Activated naive CD8-positive, alpha-beta T cell treated with anti-CD3 and anti-CD28 coated beads for 36 hours (primary cell): ENCODE measurements around the gene SLC9A9. TPM values are rescaled to one million over a fixed set of nuclear protein-coding genes. Genes with fewer than 3 reads are reported as not detected.

Experiments
- DNase-seq: peaks from one replicate; pipeline ENCODE4 v3.0.0; 2021
- H3K27ac Mint-ChIP-seq: one replicate; pipeline ENCODE4 v1.8.0; 2022; ENCODE audit warnings: mild to moderate bottlenecking, moderate library complexity, mixed read lengths
- H3K27me3 Mint-ChIP-seq: one replicate; pipeline ENCODE4 v1.8.0; 2022; ENCODE audit warnings: mild to moderate bottlenecking, mixed read lengths
- H3K36me3 Mint-ChIP-seq: one replicate; pipeline ENCODE4 v1.8.0; 2021; ENCODE audit warnings: mild to moderate bottlenecking, mixed read lengths
- H3K4me1 Mint-ChIP-seq: one replicate; pipeline ENCODE4 v1.8.0; 2021; ENCODE audit warnings: mixed read lengths
- H3K4me3 Mint-ChIP-seq: one replicate; pipeline ENCODE4 v1.8.0; 2022; ENCODE audit warnings: mild to moderate bottlenecking, moderate library complexity, mixed read lengths
- H3K9me3 Mint-ChIP-seq: one replicate; pipeline ENCODE4 v1.8.0; 2022; ENCODE audit warnings: mixed read lengths
- total RNA-seq, 2 experiments: library from RNA; stranded (reverse); gene quantifications; one replicate each; pipeline ENCODE4 v1.2.3, GENCODE V29; 2021

SLC9A9 gene
- total RNA-seq, 2 experiments from 2014 or later: 2.1 to 2.3 TPM

DNA sequence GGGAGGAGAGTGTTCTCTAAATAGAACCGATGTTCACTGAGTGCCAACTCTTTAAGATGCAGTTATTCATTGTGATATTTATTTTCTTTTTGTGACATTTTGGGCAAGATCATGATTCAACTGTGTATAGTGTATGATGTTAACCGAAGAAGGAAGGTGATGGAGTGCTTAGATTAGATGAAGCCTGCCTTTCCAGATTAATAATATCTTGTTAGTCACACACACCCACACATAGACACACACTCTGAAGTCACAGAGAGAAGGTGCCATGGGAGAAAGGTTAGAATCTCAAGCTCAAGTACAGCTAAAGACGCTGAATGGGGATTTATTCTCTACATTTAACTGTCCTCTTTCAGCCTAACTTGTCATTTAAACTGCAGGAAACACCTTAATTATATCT is 77.0 kb downstream of the SLC9A9 start:
- Mint-ChIP-seq H3K36me3 (no peaks in the 10 kb centered on the region), H3K27ac (no peak overlapping the region), H3K4me3 (no peak overlapping the region), H3K9me3 (no peaks in the 10 kb centered on the region), H3K4me1 (peaks cover 1% of the 10 kb centered on the region), H3K27me3 (no peaks in the 10 kb centered on the region)
- no peak for DNase-seq

GRCh38 chr3:143770391-143770790 is 77.9 kb downstream of the SLC9A9 start:
- H3K27ac Mint-ChIP-seq: no peak overlapping the region
- H3K4me3 Mint-ChIP-seq: no peak overlapping the region
- H3K27me3 Mint-ChIP-seq: no peaks in the 10 kb centered on the region
- H3K36me3 Mint-ChIP-seq: no peaks in the 10 kb centered on the region
- no peaks in the 10 kb centered on the region for H3K9me3 Mint-ChIP-seq
- no peak for DNase-seq
- H3K4me1 Mint-ChIP-seq: no peaks in the 10 kb centered on the region

DNA sequence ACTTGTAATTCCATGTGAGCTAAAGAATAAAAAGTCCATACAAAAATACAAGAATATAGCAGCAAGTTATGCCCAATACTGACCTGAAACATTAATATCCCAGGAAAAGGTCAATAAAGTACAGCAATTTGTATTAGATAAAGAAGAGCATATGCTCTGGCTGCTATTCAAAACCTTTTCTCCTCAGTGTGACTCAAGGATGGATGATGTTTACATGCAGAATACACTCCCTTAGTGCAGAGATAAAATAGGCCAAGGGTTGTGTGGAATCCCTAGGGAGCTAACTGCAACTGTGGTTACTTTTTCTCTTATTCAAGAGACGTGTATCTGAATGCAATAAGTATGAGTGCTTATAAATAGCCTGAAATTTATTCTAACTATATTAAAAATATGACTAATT is 78.7 kb downstream of the SLC9A9 start:
- H3K9me3 Mint-ChIP-seq: no peaks in the 10 kb centered on the region
- H3K27ac Mint-ChIP-seq: no peak overlapping the region
- H3K4me1 Mint-ChIP-seq: peaks cover 3% of the 10 kb centered on the region
- H3K27me3 Mint-ChIP-seq: no peaks in the 10 kb centered on the region
- no peaks in the 10 kb centered on the region for H3K36me3 Mint-ChIP-seq
- DNase-seq: no peak
- no peak overlapping the region for H3K4me3 Mint-ChIP-seq

- Mint-ChIP-seq H3K27ac (no peak overlapping the region), H3K4me1 (peaks cover 11% of the 10 kb centered on the region), H3K36me3 (peaks cover 2% of the 10 kb centered on the region), H3K27me3 (no peaks in the 10 kb centered on the region), H3K4me3 (no peak overlapping the region), H3K9me3 (peaks cover 2% of the 10 kb centered on the region)
- no peak for DNase-seq
Observed at GRCh38 chr3:143764840-143765239, 83.4 kb downstream of the SLC9A9 start.

DNA sequence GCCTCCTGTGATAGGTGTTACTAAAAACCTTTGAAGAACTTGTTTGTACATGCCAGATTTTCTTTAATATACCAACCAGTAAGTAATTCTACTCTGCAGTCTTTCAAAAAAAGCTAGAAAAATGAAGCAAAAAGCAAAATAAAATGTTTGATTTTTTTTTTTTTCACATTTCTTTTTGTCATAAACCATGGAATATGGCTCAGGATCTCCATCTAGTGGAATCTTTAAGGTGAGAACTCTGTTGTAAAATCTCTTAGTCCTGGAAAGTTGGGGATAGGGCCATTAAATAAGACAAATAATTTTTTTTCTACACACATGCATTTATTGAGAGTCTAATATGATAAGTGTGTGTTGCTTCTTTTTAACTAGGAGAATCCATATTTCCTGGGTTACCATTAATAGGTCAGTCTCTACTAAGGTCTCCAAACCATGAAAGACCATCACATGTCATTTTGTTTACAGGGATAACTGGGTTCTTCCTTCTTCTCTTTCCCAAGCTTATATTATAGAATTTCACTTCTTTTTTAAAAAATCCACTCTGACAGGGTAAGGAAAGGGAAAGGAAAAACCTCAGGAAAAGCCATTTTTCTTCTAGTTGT is 84.6 kb downstream of the SLC9A9 start:
- no peaks in the 10 kb centered on the region for H3K27me3 Mint-ChIP-seq
- DNase-seq: no peak
- H3K36me3 Mint-ChIP-seq: peaks cover 2% of the 10 kb centered on the region
- H3K4me3 Mint-ChIP-seq: no peak overlapping the region
- peaks cover 2% of the 10 kb centered on the region for H3K9me3 Mint-ChIP-seq
- no peak overlapping the region for H3K27ac Mint-ChIP-seq
- peaks cover 16% of the 10 kb centered on the region for H3K4me1 Mint-ChIP-seq

GRCh38 chr3:143757691-143758090 is 90.6 kb downstream of the SLC9A9 start:
- H3K36me3 Mint-ChIP-seq: peaks cover 2% of the 10 kb centered on the region
- no peak for DNase-seq

DNA sequence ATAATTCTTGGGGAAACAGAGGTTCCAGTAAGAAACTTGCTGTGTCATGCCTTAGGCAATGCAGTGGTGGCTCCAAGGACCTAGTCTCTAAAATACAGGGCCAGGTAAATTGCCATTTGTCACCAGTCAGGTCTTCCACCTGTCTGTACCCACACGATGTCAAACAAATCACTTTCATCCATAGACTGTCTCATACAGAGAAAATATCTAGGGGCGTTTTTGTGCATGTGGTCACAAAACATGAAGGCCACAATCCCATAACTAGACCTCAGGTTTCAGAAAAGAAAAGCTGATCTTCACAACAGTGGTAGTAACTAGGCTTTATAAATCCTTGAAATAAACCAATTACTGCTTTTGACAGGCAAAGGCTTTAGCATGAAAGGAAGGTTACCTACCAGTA is 92.3 kb downstream of the SLC9A9 start:
- Mint-ChIP-seq H3K9me3 (peaks cover 2% of the 10 kb centered on the region), H3K27ac (no peak overlapping the region), H3K36me3 (peaks cover 2% of the 10 kb centered on the region), H3K4me1 (peaks cover 41% of the 10 kb centered on the region), H3K4me3 (no peak overlapping the region), H3K27me3 (no peaks in the 10 kb centered on the region)
- DNase-seq: no peak

More at GRCh38 chr3:143757691-143758090, 90.6 kb downstream of the SLC9A9 start:
- Mint-ChIP-seq H3K4me1 (peaks cover 24% of the 10 kb centered on the region), H3K9me3 (peaks cover 2% of the 10 kb centered on the region), H3K27ac (no peak overlapping the region), H3K4me3 (no peak overlapping the region), H3K27me3 (no peaks in the 10 kb centered on the region)

DNA sequence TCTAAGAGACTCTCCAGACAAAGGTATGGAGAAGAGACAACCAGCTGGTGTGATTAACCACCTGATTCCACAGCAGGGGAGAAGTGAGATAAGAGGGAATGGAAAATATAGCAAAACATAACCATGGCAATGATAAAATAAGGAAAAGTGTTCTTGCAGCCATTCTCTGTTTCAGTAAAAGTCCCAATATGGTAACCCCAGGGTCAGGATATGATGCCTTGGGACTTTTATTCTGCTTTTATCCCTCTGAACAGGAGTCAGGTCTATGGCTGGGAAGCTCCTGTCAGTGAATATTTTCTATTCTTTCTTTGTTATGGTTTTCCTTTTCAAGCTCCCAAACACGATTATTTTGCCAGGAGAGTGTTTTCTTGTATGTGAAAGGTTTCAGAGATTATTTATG is 94.2 kb downstream of the SLC9A9 start:
- Mint-ChIP-seq H3K4me3 (no peak overlapping the region), H3K27ac (no peak overlapping the region), H3K4me1 (peaks cover 38% of the 10 kb centered on the region), H3K9me3 (no peaks in the 10 kb centered on the region), H3K27me3 (no peaks in the 10 kb centered on the region), H3K36me3 (no peaks in the 10 kb centered on the region)
- DNase-seq: no peak

- H3K27ac Mint-ChIP-seq: no peak overlapping the region
- no peak for DNase-seq
- H3K4me1 Mint-ChIP-seq: peaks cover 38% of the 10 kb centered on the region
- H3K4me3 Mint-ChIP-seq: no peak overlapping the region
- no peaks in the 10 kb centered on the region for H3K9me3 Mint-ChIP-seq
- no peaks in the 10 kb centered on the region for H3K36me3 Mint-ChIP-seq
- no peaks in the 10 kb centered on the region for H3K27me3 Mint-ChIP-seq
Observed at GRCh38 chr3:143753456-143753855, 94.8 kb downstream of the SLC9A9 start.

DNA sequence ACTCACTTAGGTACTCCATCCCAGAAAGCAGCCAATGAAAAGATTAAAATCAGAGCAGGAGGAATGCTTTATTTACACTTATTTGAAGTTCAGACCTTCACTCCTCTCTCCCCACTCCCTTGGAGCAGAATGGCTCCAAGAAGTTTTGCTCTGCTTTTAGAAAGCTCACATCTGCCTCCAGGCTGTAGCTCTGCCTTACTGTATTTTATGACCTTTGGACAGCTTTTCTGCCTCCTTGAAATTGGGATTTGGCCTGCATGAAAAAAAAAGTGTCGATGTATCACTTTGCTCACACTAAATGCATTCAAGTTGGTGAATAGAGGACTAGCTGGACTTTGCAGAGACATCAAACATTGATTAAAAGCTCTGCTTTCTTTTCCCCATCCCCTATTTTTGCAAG is 95.3 kb downstream of the SLC9A9 start:
- DNase-seq: no peak
- Mint-ChIP-seq H3K9me3 (no peaks in the 10 kb centered on the region), H3K4me1 (peaks cover 38% of the 10 kb centered on the region), H3K27me3 (no peaks in the 10 kb centered on the region), H3K27ac (no peak overlapping the region), H3K4me3 (no peak overlapping the region), H3K36me3 (no peaks in the 10 kb centered on the region)

GRCh38 chr3:143751643-143752178 is 96.6 kb downstream of the SLC9A9 start:
- DNase-seq: peak; percentile 17
- H3K27ac Mint-ChIP-seq: peak overlapping the region; percentile 90
- no peaks in the 10 kb centered on the region for H3K9me3 Mint-ChIP-seq
- H3K4me3 Mint-ChIP-seq: peak overlapping the region; percentile 40
- peaks cover 35% of the 10 kb centered on the region for H3K4me1 Mint-ChIP-seq
- H3K27me3 Mint-ChIP-seq: no peaks in the 10 kb centered on the region
- H3K36me3 Mint-ChIP-seq: no peaks in the 10 kb centered on the region

GRCh38 chr3:143750841-143751240 is 97.4 kb downstream of the SLC9A9 start:
- Mint-ChIP-seq H3K36me3 (no peaks in the 10 kb centered on the region), H3K4me3 (no peak overlapping the region), H3K4me1 (peaks cover 32% of the 10 kb centered on the region), H3K27ac (no peak overlapping the region), H3K27me3 (no peaks in the 10 kb centered on the region), H3K9me3 (no peaks in the 10 kb centered on the region)
- no peak for DNase-seq

DNA sequence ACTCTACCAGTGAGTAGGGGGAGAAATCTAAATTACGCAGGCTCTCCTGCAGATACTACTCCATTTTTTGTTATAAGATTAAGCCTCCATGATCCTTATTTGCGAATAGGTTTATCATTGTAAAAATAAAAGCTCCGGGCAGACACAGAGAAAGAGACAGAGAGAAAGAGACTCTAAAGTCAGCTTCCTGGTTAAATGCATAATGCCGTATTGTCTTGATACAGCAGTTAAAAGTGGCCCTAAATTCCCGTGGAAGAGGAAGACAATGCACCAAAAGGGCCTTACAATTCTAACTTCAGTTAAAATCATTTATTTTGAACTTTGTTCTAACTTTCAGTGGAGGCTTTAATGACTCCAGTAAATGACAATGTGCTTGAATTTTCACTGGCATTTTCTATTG is 98.3 kb downstream of the SLC9A9 start:
- no peak overlapping the region for H3K27ac Mint-ChIP-seq
- no peak overlapping the region for H3K4me3 Mint-ChIP-seq
- no peaks in the 10 kb centered on the region for H3K9me3 Mint-ChIP-seq
- no peak for DNase-seq
- no peaks in the 10 kb centered on the region for H3K27me3 Mint-ChIP-seq
- H3K4me1 Mint-ChIP-seq: peaks cover 32% of the 10 kb centered on the region
- H3K36me3 Mint-ChIP-seq: no peaks in the 10 kb centered on the region

- Mint-ChIP-seq H3K36me3 (peaks cover 2% of the 10 kb centered on the region), H3K9me3 (peaks cover 3% of the 10 kb centered on the region), H3K4me3 (no peak overlapping the region), H3K27ac (no peak overlapping the region), H3K27me3 (no peaks in the 10 kb centered on the region), H3K4me1 (no peaks in the 10 kb centered on the region)
- no peak for DNase-seq
Observed at GRCh38 chr3:143737065-143737464, 111.2 kb downstream of the SLC9A9 start.

DNA sequence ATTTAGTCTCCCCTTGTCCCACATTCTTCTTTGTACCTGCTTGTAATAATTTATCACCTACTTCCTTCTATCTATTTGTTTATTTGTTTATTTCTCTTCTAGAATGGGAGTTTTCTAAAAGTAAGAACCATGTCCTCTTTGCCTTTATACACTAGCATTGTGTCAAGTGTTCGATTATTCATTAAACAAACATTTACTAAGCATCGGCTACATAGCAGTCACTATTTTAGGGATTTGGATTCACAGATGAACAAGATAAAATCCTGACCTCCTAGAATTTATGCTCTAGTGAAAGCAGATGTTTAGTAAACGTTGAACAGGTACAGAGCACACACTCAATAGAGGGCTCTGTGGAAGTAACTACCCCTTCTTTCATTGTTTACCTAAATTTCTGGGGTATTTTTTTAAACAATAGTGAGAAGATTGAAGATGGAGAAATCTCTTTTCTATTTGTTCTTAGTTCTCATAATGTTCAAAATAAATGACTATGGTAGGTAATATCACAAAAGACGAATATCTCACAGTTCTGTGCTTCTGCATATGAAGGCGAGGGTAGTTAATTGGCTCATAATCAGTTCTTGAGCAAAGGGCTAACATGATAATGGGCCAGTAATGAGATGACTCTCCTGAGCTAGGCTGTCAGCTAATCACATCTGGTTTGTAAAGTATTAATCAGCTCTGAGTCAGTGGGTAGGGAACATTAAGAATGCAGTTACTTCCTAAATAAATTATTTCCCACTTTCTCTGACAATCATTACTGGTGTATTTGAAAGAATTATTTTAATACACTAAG is 111.9 kb downstream of the SLC9A9 start:
- H3K4me3 Mint-ChIP-seq: no peak overlapping the region
- peaks cover 2% of the 10 kb centered on the region for H3K36me3 Mint-ChIP-seq
- H3K4me1 Mint-ChIP-seq: peaks cover 3% of the 10 kb centered on the region
- H3K9me3 Mint-ChIP-seq: peaks cover 3% of the 10 kb centered on the region
- no peak overlapping the region for H3K27ac Mint-ChIP-seq
- H3K27me3 Mint-ChIP-seq: no peaks in the 10 kb centered on the region
- no peak for DNase-seq

DNA sequence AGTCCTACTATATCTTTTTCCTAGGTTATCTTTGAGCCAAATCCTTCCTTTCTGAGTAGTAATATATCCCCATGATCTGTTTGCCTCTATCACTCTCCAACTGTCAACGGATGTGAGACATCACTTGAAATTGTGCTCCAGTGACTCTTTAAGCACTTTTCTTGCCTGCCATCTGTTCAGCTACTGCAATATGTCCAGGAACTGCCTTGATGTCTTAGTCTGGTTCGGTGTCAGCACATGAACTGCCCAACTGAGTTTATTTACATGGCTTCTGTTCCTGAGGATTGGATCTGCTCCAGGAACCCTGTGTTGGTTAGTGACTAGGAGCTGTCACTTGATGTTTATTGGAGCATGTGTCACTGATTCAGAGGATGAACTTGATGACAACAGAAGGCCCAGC is 116.5 kb downstream of the SLC9A9 start:
- Mint-ChIP-seq H3K36me3 (no peaks in the 10 kb centered on the region), H3K27ac (no peak overlapping the region)
- no peak for DNase-seq

More for the DNA sequence above, 116.5 kb downstream of the SLC9A9 start:
- no peaks in the 10 kb centered on the region for H3K27me3 Mint-ChIP-seq
- H3K9me3 Mint-ChIP-seq: no peaks in the 10 kb centered on the region
- H3K4me3 Mint-ChIP-seq: no peak overlapping the region
- H3K4me1 Mint-ChIP-seq: peaks cover 5% of the 10 kb centered on the region
